Endometrial microvascular endothelial cells (primary cell): ENCODE results near the gene NEUROD2. TPM values are rescaled to one million over a fixed set of nuclear protein-coding genes. Genes with fewer than 3 reads are reported as not detected.

ENCODE experiments used
- in situ Hi-C: cut with HindIII; loops from 2 replicates; pipeline ENCODE4 v1.10.0; 2017; ENCODE audit warnings: low sequenced_read_pairs, low pct_unique_long_range_greater_than_20kb; ENCODE audit errors: inconsistent ontology term
- total RNA-seq: library from RNA; depleted of rRNA; stranded (reverse); fragments of >200 nt; gene quantifications from one replicate; pipeline ENCODE4 v1.2.3, GENCODE V29; 2015; ENCODE audit errors: inconsistent ontology term

Gene NEUROD2
- total RNA-seq, 1 donor from 2014 or later: not detected

DNA sequence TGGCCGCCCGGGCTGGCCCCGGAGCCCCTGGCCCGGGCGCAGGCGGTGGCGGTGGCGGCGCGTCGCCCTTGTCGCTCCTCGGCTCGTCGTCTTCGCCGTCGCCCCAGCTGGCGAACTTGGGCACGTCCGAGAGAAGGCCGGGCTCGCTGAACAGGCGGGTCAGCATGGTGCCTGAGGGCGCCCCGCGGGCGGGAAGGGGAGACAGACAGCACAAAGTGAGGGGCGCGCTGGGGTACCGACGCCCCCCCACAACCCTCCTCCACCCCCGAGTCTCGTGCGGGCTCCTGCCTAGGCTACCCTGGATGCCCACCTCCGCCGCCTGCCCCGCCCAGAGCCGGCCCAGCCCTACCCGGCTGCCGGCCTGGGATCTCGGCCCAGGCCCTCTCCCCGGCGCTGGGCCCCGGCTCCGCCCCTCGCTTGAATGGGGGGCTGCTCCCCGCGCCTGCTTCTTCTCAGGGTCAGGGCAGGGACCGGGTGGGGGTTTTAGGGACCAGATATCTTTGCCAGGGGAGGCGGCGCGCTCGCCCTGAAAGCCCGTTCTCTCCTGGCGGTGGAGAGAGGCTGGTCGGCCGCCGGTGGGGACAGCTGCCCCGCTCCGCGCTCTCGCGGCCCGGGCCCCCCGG lies 1.2 kb downstream of the NEUROD2 start:
- in situ Hi-C loops: no loop called here

DNA sequence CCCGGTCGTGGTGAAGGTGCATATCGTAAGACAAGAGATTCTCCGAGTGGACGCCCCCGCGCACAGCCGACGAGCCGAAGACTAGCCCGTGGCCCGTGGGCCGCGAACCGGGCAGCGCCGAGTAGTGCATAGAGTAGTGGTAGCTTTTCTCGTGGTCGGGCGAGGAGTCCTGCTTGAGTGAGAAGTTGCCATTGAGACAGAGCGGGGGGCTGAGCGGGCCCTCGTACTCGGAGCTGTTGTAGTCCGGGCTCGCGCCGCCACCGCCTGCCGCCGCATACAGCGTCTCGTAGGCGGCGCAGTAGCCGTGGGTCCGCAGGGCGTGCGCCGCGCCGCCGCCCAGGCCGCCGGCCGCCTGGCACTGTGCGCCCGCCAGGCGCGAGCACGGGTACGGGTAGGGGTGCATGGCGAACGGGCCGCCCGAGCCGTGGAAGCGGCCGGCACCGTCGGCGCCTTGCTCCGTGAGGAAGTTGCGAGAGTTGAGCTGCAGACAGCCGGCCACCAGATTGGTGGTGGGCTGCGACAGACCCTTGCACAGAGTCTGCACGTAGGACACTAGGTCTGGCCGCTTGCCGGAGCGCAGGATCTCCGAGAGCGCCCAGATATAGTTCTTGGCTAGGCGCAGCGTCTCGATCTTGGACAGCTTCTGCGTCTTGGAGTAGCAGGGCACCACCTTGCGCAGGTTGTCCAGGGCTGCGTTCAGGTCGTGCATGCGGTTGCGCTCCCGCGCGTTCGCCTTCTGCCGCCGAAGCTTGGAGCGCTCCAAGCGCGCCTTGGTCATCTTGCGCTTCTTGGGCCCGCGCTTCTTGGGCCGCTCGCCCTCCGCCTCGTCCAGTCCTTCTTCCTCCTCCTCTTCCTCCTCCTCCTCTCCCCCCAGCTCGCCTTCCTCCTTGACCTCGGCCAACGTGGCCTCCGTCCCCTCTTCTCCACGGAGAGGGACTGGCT lies 2.0 kb downstream of the NEUROD2 start:
- in situ Hi-C loops: no loop called here

DNA sequence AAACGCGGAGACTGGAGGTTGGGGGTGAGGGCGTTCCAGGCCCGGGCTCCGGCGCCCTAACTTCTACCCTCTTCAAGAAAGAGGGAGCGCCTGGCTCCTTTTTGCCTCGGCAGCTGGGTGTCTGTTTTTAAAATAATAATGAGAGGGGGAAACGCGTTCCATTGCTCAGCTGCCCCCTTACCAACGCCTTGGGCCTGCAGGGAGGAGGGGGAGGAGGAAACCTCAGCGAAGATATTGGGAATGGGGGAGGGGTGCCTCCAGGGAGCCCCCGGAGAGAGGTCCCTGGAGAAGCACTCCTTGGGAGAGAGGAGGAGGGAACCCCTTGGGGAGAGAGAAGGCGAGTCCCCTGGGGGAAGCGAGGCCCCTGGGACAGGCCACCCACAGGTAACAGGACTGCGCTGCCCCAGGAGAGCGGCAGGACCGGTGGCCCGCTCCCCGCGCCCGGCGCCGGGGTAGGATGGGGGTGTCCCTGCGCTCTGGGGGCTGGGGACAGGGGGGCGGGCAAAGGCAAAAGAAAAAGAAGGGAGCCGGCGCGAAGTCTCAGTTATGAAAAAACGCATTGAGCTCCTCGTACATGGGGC lies 2.7 kb downstream of the NEUROD2 start:
- in situ Hi-C loops: no loop called here

DNA sequence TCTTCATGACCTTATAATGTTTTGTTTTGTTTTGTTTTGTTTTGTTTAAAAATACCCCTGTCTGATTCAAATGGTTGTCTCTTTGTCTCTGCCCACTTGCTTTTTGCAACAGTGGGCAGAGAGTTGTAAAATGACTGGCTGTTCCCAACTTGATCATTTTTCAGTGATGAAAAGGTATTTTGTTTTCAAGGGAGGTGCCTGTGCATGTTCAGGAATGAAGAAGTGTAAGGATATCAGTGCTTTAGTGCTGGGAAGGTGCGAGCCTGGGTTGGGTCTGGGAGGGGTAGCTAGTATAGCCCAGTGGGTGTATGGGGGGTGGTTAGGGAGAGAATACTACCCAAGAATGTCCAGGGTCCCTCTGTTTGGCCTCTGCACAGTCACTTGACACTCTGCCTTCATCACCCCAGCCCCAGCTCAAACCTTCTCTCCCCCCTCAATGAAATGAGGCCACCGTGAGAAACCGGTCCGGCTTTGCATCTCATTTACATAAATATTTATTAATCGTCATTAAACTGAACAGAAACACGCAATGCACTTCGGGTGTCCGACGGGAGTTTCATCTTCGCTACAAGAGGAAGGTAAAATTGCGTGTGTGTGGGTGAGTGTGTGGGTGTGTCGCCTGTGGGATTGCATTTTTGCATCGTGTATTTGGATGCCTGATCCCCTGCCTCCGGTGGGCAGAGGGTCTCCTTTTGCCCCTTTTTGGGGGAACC lies 4.3 kb downstream of the NEUROD2 start:
- in situ Hi-C loops: no loop called here

DNA sequence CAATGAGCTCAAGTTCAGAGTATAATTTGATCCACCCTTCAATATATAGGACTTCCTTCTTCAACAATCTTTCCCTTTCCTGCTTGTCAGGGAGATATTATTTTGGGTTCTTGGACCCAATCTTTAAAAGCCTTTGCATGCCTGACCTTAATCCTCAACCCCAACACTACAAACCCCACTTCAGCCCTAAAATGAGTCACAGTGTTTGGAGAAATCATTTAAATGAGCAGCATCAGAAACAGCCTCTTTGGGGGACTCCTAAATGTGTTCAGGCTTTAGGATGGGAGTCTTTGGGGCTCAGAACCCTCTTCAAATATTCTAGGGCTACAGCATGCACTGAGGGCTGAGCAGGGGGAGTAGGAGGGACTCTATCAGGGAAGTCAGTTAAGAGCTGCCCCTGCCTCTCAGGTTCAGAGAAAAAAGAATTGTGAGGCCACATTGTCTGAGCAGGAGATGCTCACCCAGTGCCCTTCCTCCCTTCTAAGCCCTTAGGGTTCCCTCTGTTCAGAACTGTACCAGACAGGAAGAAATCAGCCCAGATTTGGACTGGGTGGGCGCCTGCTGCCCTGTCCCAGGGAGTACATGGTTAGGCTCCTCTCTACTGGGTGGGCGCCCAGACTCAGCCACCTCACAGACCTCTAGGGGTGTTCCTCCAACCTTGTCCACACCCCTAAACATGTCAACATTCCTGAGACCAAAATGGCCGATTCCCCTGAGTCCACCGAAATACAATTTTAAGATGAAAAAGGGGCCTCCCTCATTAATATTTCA lies 5.0 kb downstream of the NEUROD2 start:
- in situ Hi-C loops: no loop called here

DNA sequence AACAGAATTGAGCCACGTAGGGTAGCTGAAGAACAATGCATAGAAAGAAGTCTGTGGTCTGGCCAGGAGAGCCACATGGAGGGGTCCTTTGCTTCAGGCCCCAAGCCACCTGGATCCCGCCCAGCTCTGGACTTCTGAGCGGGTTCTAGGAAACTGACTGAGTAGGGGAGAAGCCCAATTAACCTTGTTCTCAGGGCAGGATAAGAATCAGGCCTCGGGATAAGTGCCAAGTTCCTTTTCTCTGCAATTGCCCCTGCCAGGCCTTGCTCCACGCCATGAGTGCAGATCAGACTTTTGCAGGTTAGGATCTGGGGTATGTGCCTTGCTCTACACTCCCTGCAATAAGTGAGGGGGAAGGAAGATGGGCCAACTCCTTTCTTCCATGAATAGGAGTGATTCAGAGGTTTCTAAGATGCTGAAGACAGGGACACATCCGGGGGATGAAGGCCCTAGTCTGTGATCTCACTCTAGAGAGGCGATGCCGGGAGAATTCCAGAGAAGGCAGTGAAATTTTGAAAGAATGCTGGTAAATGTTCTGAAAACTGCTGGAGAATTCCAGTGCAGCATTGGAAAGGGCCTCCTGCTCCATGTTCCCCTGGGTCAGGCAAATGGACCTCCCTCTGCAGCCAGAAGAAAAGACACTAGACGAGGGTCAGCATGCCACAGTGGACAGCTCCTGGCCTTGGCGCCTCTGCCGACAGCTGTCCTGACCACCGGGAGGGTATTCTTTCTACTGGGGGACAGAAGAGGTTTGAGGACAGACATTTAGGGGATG lies 5.8 kb downstream of the NEUROD2 start:
- in situ Hi-C loops: no loop called here

DNA sequence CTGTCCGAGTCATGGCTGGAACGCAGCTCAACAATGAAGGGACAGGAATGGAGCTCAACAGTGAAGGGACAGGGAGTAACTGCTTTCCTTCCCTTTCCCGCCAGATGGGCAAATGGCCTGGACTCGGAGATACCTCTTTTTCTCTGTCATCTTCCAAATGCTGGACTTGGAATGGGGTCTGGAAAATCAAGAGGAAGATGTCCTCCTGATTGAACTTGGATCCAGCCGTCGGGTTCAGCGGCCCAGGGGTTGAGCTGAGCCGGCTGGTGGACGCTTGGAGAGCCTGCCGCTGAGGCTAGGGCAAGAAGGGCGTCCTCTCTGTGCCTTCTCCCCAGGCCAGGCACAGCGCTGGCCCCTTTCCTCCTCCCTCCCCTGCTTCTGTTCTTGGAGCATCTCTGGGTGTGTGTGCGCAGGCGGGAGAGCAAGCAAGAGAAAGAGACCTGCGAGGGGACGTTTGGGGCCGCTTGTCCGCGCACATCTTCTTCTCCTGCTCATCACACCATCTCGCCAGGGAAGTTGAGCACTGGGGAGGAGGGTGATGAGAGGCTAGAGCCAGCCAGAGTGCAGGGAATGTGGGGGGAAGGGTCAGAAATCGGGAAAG lies 6.6 kb downstream of the NEUROD2 start:
- in situ Hi-C loops: no loop called here

DNA sequence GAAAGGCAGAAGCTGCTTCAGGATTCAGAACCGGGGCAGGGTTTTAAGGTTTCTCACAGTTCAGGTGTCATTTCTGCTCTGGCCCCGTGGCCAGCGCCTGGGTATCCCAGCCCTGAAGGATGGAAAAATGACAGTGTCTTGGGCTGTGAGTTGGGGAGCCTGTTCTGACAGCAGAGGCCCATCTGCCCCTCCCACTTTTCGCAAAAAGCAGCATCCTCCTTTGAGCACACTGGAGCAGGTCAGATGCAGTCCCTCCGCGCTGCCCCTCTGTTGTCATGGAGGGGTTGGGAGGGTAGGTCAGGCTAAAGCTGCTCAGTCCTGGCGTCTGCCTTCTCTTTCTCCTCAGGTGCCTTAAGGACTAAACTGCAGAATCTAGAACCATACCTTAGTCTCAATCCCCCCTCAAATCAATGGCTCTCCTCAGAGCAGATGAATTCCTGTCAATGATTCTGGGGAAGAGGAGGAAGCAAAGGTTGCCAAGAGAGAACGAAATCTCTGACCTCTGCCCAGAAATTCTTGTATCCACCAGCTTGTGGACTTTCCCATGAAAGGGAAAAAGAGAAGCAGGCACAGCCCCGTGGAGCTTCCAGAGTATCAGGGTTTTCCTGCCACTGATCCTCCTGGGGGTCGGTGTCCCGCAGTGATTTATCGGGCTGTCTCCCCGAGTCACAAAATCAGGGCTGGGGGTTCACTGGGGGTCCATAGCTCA lies 7.3 kb downstream of the NEUROD2 start:
- in situ Hi-C loops: no loop called here

DNA sequence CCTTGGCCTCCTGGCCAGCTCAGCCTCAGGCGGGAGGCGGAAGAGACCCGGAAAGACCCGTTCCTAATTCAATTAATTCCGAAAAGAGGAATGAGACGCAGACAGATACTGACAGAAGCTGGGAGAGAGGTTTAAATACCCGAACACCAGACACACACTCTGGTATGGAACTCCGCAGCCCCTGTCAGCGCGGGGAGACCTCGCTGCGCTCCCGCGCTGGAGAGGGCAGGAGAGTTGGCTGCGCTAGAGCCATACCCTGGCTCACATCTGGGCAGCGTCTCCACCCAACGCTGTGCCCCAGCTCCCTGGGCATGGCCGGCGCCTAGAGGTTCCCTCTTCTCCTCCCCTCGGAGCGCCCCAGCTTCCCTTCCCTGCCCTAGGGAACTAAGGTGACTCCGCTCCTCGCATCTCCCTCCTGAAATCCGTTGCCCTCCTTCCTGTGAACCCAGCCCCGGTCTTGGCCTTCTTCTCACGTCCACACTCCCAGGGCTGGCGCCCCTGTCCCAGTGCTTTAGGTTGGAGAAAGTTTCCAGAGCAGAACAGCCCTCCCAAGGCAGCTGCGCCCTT lies 8.0 kb downstream of the NEUROD2 start:
- in situ Hi-C loops: no loop called here

DNA sequence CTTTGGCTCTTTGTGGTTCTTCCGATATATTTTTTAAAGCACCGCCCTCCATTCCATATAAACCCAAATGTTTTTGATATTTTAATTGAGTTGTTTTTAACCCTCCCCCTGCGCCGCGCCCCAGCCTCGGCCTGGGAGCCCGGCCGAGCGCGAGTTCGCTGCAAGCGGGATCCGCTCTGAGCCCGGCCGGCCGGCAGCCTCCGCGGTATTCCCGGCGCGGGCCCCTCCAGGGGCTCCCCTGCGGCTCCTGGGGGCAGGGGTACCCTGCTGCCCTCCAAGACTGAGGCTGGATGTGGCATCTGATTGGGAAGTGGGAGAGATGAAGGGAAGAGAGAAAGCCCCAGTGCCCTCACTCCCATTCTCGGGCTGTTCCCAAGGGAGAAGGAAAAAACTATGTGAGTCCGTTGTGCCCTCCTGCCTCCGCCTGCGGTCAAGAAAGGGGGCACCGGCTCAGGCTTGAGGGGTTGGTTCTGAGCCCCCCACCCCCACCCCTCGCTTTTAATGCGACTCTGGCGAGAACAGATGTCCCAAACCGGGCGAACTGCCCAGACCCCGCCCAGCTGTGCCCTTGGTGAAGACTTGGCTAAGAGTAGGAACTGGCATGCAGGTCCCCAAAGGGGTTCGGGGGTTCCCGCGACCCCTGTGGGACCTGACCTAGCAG lies 8.6 kb downstream of the NEUROD2 start:
- in situ Hi-C loops: no loop called here

DNA sequence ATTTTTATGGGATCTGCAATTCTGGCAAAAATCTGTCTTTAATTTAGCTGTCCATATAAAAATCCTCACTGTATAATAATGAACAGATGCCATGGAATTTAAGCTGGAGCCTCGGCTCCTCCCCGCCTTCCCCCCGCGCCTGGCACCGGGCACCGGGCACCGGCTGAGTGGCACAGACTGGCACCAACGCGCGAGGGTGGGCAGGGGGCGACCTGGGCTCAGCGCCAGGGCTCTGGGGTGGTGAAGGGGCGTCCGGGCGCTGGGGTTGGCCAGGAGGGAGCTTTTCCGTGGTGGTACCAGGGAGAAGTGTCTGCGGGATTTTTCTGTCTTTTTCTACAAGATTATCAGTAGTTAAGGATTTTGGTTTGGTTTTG lies 9.1 kb downstream of the NEUROD2 start:
- in situ Hi-C loops: no loop called here

DNA sequence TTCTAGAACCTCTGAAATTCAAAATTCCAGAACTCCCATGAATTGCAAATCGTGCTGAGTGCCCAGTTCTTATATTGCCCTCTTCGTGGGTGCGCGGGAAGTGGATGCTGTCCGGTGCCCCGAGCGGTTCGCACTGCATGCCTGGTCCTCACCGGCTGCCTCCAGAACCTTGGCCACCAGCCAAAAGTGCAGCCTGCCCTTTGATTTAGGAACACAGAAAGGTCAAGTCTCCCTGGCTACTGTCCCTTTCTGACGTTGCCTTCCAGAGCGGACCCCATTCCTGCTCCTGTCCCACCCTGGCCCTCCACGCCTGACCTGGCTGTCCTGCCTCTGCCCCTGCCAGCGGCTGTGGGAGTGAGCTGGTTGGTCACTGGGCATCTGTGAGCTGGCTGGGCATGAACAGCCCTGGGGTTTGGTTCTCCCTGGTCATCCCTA lies 9.7 kb downstream of the NEUROD2 start:
- in situ Hi-C loops: no loop called here

DNA sequence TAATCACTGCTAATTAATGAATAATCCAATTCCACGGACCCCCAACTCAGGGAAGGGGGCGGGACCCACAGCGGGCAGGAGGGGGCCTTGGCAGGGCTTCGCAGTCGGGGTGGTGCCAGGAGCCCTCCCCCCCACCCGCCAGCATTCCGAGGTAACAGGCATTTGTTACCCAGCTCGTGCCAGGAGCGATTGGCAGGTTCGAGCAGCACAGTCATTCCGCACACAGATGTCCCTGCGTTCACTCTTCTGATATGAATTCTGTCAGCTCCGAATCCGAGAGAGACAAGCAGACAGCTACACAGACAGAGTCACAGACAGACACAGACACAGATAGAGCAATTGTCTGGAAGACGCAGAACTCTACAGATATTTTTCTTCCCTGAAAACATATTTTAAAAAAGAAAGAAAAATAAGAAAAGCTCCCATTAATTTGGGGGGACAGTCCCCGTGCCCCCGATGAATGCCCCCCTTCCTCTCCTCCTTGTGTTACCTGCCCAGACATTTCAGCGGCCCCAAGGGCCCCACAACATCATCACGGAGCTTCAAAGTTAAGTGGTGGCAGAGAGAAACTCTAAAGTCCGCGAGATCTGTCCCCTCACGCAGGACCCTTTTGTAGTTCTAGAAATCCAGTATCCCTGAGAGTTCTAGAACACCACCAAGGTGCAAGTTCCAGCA lies 10.2 kb downstream of the NEUROD2 start:
- in situ Hi-C loops: no loop called here

DNA sequence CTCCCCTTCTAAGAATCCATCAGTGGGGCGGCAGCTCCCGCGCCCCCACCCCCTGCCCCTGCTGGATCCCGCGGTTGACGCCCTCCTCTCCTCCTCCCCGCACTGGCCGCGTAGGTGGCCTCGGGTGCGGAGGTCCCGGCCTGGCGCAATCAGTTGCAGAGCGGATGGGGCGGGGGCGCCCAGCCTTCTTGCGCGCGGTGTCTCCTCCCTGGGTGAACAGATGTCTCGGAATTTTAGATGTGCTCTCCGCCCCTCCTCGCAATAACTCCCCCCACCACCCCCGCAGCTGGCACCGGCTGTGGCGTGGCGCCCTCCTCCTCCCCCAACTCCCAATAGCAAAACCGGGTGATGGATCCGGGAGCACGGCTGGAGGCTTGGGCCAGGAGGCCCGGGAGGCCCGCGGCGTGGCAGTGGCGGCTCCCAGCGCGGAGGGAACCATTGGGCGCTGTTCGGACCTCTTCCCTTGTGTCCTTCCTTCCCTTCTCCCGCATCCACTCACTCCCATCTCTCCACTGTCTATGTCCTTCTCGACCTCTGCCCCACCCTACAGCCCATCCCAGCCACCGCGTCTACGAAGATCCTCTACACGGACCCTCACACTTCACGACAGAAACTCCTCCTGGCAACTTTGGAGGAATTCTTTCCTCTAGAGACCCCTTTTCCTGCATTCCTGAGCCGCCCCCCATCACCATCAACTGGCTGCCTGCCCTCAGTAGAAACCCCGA lies 11.0 kb downstream of the NEUROD2 start:
- in situ Hi-C loops: no loop called here

DNA sequence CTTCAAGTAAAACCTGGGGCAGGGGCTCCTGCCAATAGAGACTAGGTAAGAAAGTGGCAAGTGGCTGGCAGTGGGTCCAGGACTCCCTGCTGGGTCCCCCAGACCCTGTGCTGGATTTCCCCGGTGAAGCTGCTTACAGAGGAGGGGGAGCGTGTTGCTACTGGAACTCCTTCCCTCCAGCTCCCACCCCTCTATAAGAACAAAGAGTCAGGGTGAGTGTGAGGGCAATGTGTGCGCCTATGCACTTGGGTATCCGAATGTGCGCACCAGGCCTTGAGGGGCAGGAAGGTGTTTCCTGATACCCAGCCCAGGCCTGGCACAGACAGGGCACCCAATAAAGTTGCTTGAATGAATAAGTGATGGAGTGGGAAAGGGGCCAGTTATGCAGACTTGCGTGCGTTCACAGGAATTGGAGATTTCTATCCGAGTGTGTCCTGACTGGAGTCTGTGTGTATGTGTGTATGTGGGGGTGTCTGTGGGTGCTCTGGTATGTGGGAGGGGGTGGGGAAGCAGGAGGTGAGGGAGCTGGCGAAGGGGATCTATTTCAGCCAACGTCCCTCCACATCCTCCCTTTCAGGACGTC lies 11.7 kb downstream of the NEUROD2 start:
- in situ Hi-C loops: no loop called here
